WI38 (cell line): ENCODE measurements around the gene TSPAN18.

ENCODE experiments used
- H3K4me3 ChIP-seq: 2 replicates; pipeline ENCODE4 v1.5.1; 2011; ENCODE audit warnings: low read depth, mild to moderate bottlenecking, control low read depth, low read length
- TF ChIP-seq, protein P1 (sequence below): IDR thresholded peaks from 2 replicates; pipeline ENCODE4 v1.5.1; 2012; ENCODE audit warnings: low read depth, mild to moderate bottlenecking, control low read depth, low read length

Gene TSPAN18

DNA sequence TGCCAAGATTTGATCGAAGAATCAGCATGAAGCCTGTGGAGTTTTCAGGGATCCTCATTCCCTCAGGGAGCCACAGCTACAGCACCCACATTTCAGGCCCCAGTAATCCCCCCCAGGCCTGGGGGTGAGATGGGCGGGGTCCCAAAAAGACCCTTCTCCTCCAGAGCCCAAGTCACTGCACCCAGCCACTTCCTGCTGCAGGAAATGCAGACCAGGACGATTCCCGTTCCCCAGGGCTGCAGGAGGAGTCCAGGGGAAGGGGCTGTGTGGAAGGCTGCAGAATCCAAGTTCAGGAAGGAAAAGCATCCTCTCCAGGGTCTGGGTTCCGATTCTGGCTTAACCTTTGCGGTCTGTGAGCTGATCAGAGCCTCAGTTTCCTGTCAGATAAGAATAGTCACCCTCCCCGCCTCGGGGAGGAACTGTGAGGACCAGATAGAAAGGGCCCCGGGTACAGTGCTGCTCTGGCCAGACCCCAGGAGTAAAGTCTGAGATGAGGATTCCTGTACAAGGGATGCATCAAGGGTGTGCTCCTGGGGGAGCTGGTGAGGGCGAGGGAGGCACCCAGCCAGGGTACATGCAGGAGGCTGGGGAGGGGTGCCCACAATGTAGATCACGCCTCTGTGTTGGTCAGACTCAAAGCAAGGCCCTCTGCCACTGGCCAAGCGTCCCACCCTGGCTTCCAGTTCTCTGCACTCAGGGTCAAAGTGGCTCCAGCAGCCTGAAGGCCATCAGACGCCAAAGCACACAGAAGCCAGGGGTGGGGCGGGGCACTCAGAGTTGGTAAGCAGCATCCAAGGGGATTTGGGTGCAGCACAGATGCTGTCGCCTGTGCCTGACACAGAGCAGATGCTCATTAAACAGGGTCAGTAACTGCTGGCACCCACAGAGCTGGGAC lies 254.0 kb downstream of the TSPAN18 start:
- TF ChIP-seq, protein P1, sequence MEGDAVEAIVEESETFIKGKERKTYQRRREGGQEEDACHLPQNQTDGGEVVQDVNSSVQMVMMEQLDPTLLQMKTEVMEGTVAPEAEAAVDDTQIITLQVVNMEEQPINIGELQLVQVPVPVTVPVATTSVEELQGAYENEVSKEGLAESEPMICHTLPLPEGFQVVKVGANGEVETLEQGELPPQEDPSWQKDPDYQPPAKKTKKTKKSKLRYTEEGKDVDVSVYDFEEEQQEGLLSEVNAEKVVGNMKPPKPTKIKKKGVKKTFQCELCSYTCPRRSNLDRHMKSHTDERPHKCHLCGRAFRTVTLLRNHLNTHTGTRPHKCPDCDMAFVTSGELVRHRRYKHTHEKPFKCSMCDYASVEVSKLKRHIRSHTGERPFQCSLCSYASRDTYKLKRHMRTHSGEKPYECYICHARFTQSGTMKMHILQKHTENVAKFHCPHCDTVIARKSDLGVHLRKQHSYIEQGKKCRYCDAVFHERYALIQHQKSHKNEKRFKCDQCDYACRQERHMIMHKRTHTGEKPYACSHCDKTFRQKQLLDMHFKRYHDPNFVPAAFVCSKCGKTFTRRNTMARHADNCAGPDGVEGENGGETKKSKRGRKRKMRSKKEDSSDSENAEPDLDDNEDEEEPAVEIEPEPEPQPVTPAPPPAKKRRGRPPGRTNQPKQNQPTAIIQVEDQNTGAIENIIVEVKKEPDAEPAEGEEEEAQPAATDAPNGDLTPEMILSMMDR: no peak
- no peak overlapping the region for H3K4me3 ChIP-seq
